IMR-90 (cell line): ENCODE data around the gene CRLF1. TPM values are rescaled to one million over a fixed set of nuclear protein-coding genes. Genes with fewer than 3 reads are reported as not detected.

Experiments
- ATAC-seq: fragments of 200-7000 bp; cut with Tn5 transposase; 2 replicates; pipeline ENCODE4 v1.9.1; 2020; ENCODE audit warnings: low read depth, mild to moderate bottlenecking, moderate library complexity
- BruUV-seq: library from RNA; stranded (reverse); fragments of 400-500 nt; replicated peaks from 2 replicates; lab custom pipeline; 2021; lab: Mats Ljungman, UMichigan
- CTCF ChIA-PET: fragments of 300-600 bp; formaldehyde crosslinking; extraction: SDS; loops from one replicate; lab custom pipeline; 2021; ENCODE audit warnings: antibody characterized with exemption; lab: Yijun Ruan, JAX
- POLR2A ChIA-PET: fragments of 300-600 bp; sonication (Branson Sonifier 250); formaldehyde crosslinking; loops from one replicate; lab custom pipeline; 2022; ENCODE audit warnings: antibody characterized with exemption; ENCODE audit not compliant: unreplicated experiment; lab: Charles Lee
- DNase-seq: peaks from one replicate; pipeline ENCODE4 v3.0.0; 2013
- H2AFZ ChIP-seq: replicated peaks from 2 replicates; pipeline ENCODE3; 2013; ENCODE audit warnings: low read length, mild to moderate bottlenecking; ENCODE audit not compliant: poor library complexity
- H2AK5ac ChIP-seq: 2 replicates; pipeline ENCODE4 v1.6.1; 2013; ENCODE audit warnings: low read depth, low read length, inconsistent platforms
- H2AK9ac ChIP-seq: replicated peaks from 2 replicates; pipeline ENCODE3; 2013; ENCODE audit warnings: mild to moderate bottlenecking, low read depth, low read length, moderate library complexity; ENCODE audit not compliant: poor library complexity
- H2BK120ac ChIP-seq: 2 replicates; pipeline ENCODE4 v1.6.1; 2013; ENCODE audit warnings: low read depth, low read length, inconsistent platforms
- H2BK15ac ChIP-seq: 3 replicates; pipeline ENCODE4 v1.6.1; 2013; ENCODE audit warnings: low read depth, low read length, inconsistent platforms
- H2BK20ac ChIP-seq: 2 replicates; pipeline ENCODE4 v1.6.1; 2013; ENCODE audit warnings: low read depth, mild to moderate bottlenecking, inconsistent platforms, low read length, moderate library complexity
- H2BK5ac ChIP-seq: 2 replicates; pipeline ENCODE4 v1.6.1; 2013; ENCODE audit warnings: mild to moderate bottlenecking, low read depth, low read length, inconsistent platforms; ENCODE audit not compliant: poor library complexity, severe bottlenecking
- H3K14ac ChIP-seq: replicated peaks from 2 replicates; pipeline ENCODE4 v1.6.1; 2013; ENCODE audit warnings: low read depth, low read length, inconsistent platforms
- H3K18ac ChIP-seq: 2 replicates; pipeline ENCODE4 v1.6.1; 2013; ENCODE audit warnings: low read depth, low read length, control low read depth
- H3K23ac ChIP-seq: 2 replicates; pipeline ENCODE4 v1.6.1; 2013; ENCODE audit warnings: low read depth, low read length, inconsistent platforms
- H3K27ac ChIP-seq: 2 replicates; pipeline ENCODE4 v1.5.1; 2013; ENCODE audit warnings: mild to moderate bottlenecking, control low read depth, low read length; ENCODE audit not compliant: insufficient read depth
- H3K27me3 ChIP-seq: 2 replicates; pipeline ENCODE4 v1.6.1; 2013; ENCODE audit warnings: low read length; ENCODE audit not compliant: control insufficient read depth, insufficient read depth
- H3K36me3 ChIP-seq: 2 replicates; pipeline ENCODE4 v1.6.1; 2013; ENCODE audit warnings: low read length, mixed read lengths; ENCODE audit not compliant: control insufficient read depth, insufficient read depth
- H3K4ac ChIP-seq: 2 replicates; pipeline ENCODE4 v1.6.1; 2013; ENCODE audit warnings: low read depth, low read length, inconsistent platforms
- H3K4me1 ChIP-seq: 2 replicates; pipeline ENCODE4 v1.6.1; 2013; ENCODE audit warnings: low read length, mixed read lengths; ENCODE audit not compliant: control insufficient read depth, insufficient read depth
- H3K4me2 ChIP-seq: 2 replicates; pipeline ENCODE4 v1.6.1; 2013; ENCODE audit warnings: low read depth, mild to moderate bottlenecking, control low read depth, low read length, moderate library complexity
- H3K4me3 ChIP-seq: 2 replicates; pipeline ENCODE4 v1.5.1; 2013; ENCODE audit warnings: low read depth, mild to moderate bottlenecking, control low read depth, low read length, moderate library complexity; ENCODE audit not compliant: insufficient read depth
- H3K56ac ChIP-seq: 2 replicates; pipeline ENCODE4 v1.6.1; 2013; ENCODE audit warnings: low read length, inconsistent platforms; ENCODE audit not compliant: insufficient read depth; ENCODE audit errors: extremely low read depth
- H3K79me1 ChIP-seq, 2 experiments: 2 replicates each; pipeline ENCODE4 v1.6.1; 2013; ENCODE audit warnings: low read length in 2 of 2, inconsistent platforms in 1 of 2, low read depth in 1 of 2
- H3K9ac ChIP-seq: 2 replicates; pipeline ENCODE4 v1.6.1; 2013; ENCODE audit warnings: low read depth, low read length, control low read depth
- H3K9me1 ChIP-seq: 2 replicates; pipeline ENCODE4 v1.6.1; 2013; ENCODE audit warnings: low read length, inconsistent platforms; ENCODE audit not compliant: insufficient read depth
- H3K9me3 ChIP-seq: 2 replicates; pipeline ENCODE4 v1.6.1; 2013; ENCODE audit warnings: low read length; ENCODE audit not compliant: control insufficient read depth, insufficient read depth
- H4K20me1 ChIP-seq: 2 replicates; pipeline ENCODE4 v1.6.1; 2013; ENCODE audit warnings: low read length, inconsistent platforms; ENCODE audit not compliant: insufficient read depth
- H4K5ac ChIP-seq: 2 replicates; pipeline ENCODE4 v1.6.1; 2013; ENCODE audit warnings: mild to moderate bottlenecking, low read depth, low read length, control low read depth
- H4K8ac ChIP-seq, 2 experiments: 2 replicates each; pipeline ENCODE4 v1.6.1; 2013; ENCODE audit warnings: low read depth in 2 of 2, low read length in 2 of 2, control low read depth in 1 of 2, inconsistent platforms in 1 of 2
- H4K91ac ChIP-seq: 2 replicates; pipeline ENCODE4 v1.6.1; 2013; ENCODE audit warnings: low read depth, low read length, inconsistent platforms; ENCODE audit not compliant: insufficient read depth
- CEBPB ChIP-seq: IDR thresholded peaks from 2 replicates; pipeline ENCODE4 v1.6.1; 2012; ENCODE audit warnings: low read depth, low read length, improper control_type of control experiment
- FOS ChIP-seq: fragments of 150-350 bp; IDR thresholded peaks from 2 replicates; pipeline ENCODE4 v1.6.1; 2016; ENCODE audit warnings: low read depth, low read length
- MXI1 ChIP-seq: IDR thresholded peaks from 2 replicates; pipeline ENCODE4 v1.6.1; 2012; ENCODE audit warnings: low read depth, mild to moderate bottlenecking, low read length, moderate library complexity, borderline replicate concordance
- NFE2L2 ChIP-seq: fragments of 150-350 bp; IDR thresholded peaks from 2 replicates; pipeline ENCODE4 v1.6.1; 2016; ENCODE audit warnings: low read depth, mild to moderate bottlenecking, low read length
- WGBS, 2 experiments: methylation state at CpG; one replicate each; pipeline versions ENCODE4 v1.1.5 to v1.1.7; 2013; ENCODE audit warnings: missing lambda C conversion rate in 2 of 2; ENCODE audit not compliant: insufficient read length in 1 of 2; ENCODE audit errors: extremely low coverage in 2 of 2; 5-methylcytosine and 5-hydroxymethylcytosine counted together
- dilution Hi-C: fragments of 300-500 bp; cut with HindIII; formaldehyde crosslinking; loops from one replicate; pipeline ENCODE4 v1.14.3; 2018; ENCODE audit warnings: low sequenced_read_pairs; ENCODE audit not compliant: unreplicated experiment
- in situ Hi-C: fragments of 300-500 bp; cut with MboI; formaldehyde crosslinking; loops from 3 replicates; pipeline ENCODE4 v1.14.3; 2019; ENCODE audit warnings: low sequenced_read_pairs, inconsistent platforms, mixed read lengths
- intact Hi-C: fragments of 100-400 bp; cut with micrococcal nuclease; formaldehyde crosslinking; loops from 2 replicates; pipeline ENCODE4 v1.10.0; 2022
- polyA plus RNA-seq, 3 experiments: library from polyadenylated mRNA; depleted of rRNA; stranded (reverse); fragments of >200 nt; gene quantifications; 2 replicates each; pipeline ENCODE4 v1.2.3, GENCODE V29; 2012; ENCODE audit warnings: low replicate concordance in 1 of 3
- total RNA-seq: library from RNA; depleted of rRNA; stranded (reverse); fragments of >200 nt; gene quantifications from 2 replicates; pipeline ENCODE4 v1.2.3, GENCODE V29; 2012
- TF ChIP-seq, protein P1 (sequence below): fragments of 150-350 bp; IDR thresholded peaks from 2 replicates; pipeline ENCODE4 v1.6.1; 2017; ENCODE audit warnings: mild to moderate bottlenecking, antibody characterized with exemption, low read length, low read depth

CRLF1 gene
- total and polyA plus RNA-seq, 2 of the 4 experiments (the other 2 are of a cell fraction) = 0.18 to 3.1 TPM

DNA sequence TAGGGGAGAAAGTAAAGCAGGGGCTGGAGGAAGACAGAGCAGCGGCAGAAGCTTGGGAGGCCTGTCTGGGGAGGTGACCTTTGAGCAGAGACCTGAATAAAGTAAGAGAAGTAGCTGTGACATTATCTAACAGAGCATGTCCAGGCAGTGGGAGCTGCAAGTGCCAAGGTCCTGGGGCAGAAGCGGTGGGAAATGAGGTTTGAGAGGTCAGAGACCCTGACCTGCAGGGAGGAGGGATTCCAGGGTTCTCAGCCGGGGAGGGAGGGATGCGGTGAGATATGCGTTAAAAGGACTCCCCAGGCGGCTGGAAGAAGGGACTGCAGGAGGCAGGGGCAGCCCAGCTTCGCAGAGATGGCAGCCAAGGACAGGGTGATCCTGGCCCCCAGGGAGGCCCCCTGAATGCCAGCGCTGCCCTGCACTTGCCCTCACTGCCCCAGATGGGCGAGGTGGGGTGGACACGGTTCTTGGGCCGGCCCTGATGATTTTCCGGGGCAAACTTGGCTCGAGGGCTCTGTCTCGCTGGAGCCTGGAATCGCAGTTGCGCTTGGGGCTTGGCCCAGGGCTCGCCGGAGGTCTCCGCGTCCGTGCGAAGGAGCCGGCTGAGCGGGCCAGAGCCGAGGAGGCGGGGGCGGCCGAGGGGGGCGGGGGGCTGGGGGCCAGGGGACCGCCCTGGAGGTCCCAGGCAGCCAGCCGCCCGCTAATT is 3.2 kb downstream of the CRLF1 start:
- peaks cover 49% of the 10 kb centered on the region for H3K27me3 ChIP-seq
- H3K9me3 ChIP-seq = no peaks in the 10 kb centered on the region
- peaks cover 5% of the 10 kb centered on the region; the same call in 1 of the 2 replicates for H3K4me1 ChIP-seq
- BruUV-seq = no TSS peak
- ChIA-PET CTCF (no interaction called here), POLR2A (no interaction called here)
- H2BK15ac ChIP-seq = no peak overlapping the region
- H3K4me2 ChIP-seq = no peak overlapping the region
- H4K5ac ChIP-seq = no peak overlapping the region
- no peak overlapping the region for H2BK120ac ChIP-seq
- dilution Hi-C loops = no loop called here
- ATAC-seq (peak; percentile 40; the same call in 1 of the 2 replicates), DNase-seq (no peak)
- TF ChIP-seq FOS (no peak), CEBPB (no peak), MXI1 (no peak), NFE2L2 (no peak)
- TF ChIP-seq, protein P1, sequence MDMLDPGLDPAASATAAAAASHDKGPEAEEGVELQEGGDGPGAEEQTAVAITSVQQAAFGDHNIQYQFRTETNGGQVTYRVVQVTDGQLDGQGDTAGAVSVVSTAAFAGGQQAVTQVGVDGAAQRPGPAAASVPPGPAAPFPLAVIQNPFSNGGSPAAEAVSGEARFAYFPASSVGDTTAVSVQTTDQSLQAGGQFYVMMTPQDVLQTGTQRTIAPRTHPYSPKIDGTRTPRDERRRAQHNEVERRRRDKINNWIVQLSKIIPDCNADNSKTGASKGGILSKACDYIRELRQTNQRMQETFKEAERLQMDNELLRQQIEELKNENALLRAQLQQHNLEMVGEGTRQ = no peak
- peak overlapping the region; percentile 58 for H2AFZ ChIP-seq
- H2BK5ac ChIP-seq = no peak overlapping the region
- H3K79me1 ChIP-seq = no peaks in the 10 kb centered on the region
- H3K18ac ChIP-seq = no peak overlapping the region
- no peak overlapping the region for H3K27ac ChIP-seq
- intact Hi-C loops = no loop called here
- H4K91ac ChIP-seq = no peak overlapping the region
- no peak overlapping the region for H2AK9ac ChIP-seq
- no peak overlapping the region for H3K9ac ChIP-seq
- H3K14ac ChIP-seq = no peak overlapping the region
- H3K23ac ChIP-seq = no peak overlapping the region
- H3K4ac ChIP-seq = no peak overlapping the region
- H3K36me3 ChIP-seq = no peaks in the 10 kb centered on the region
- no peak overlapping the region for H2BK20ac ChIP-seq
- H2AK5ac ChIP-seq = no peak overlapping the region
- H3K9me1 ChIP-seq = no peaks in the 10 kb centered on the region
- no peak overlapping the region for H3K56ac ChIP-seq
- no peak overlapping the region for H4K8ac ChIP-seq
- in situ Hi-C loops = no loop called here
- 30% methylated on average over 5 of the region's 32 CpGs; no CpG with 5 or more reads in 1 of the 2 experiments for WGBS, 2 experiments
- H4K20me1 ChIP-seq = peaks cover 5% of the 10 kb centered on the region; the same call in 1 of the 2 replicates
- H3K4me3 ChIP-seq = no peak overlapping the region
